HEK293 (cell line): ENCODE results near the gene NTMT1.
"Not testable (repeated sequence)": the region's sequence is repeated elsewhere in the genome, so short reads cannot be mapped to it uniquely, and the experiment has no call there.

Experiments
- CTCF ChIA-PET: fragments of 350-600 bp; formaldehyde crosslinking; extraction: SDS; loops from one replicate; lab custom pipeline; 2021; ENCODE audit warnings: antibody characterized with exemption; lab: Yijun Ruan, JAX
- POLR2A ChIA-PET: fragments of 300-600 bp; formaldehyde crosslinking; extraction: SDS; loops from one replicate; lab custom pipeline; 2020; ENCODE audit warnings: antibody characterized with exemption, inconsistent platforms; lab: Yijun Ruan, JAX
- H3K27ac ChIP-seq: fragments of 200-500 bp; sonication (Bioruptor generic); 2 replicates; pipeline ENCODE4 v1.5.1; 2014; ENCODE audit warnings: low read depth, low read length, control low read depth, inconsistent platforms; ENCODE audit errors: extremely low read depth
- H3K36me3 ChIP-seq, 2 experiments: fragments of 200-500 bp in 1 of 2; sonication (Bioruptor generic) in 1 of 2; 1 replicate in 1 of 2; 2 replicates in 1 of 2; pipeline ENCODE4 v1.5.1; 2014 to 2017; ENCODE audit warnings: inconsistent platforms in 2 of 2, low read length in 2 of 2; ENCODE audit not compliant: control insufficient read depth in 2 of 2, insufficient read depth in 1 of 2
- H3K4me1 ChIP-seq: fragments of 200-500 bp; sonication (Bioruptor generic); 2 replicates; pipeline ENCODE4 v1.5.1; 2014; ENCODE audit warnings: mild to moderate bottlenecking, low read length, inconsistent platforms; ENCODE audit not compliant: control insufficient read depth, insufficient read depth
- H3K4me3 ChIP-seq: 2 replicates; pipeline ENCODE4 v1.5.1; 2011; ENCODE audit warnings: low read depth, mild to moderate bottlenecking, control low read depth, low read length, moderate library complexity
- H3K9me3 ChIP-seq: fragments of 200-500 bp; sonication (Bioruptor generic); 2 replicates; pipeline ENCODE4 v1.5.1; 2014; ENCODE audit warnings: low read depth, low read length, inconsistent platforms; ENCODE audit not compliant: control insufficient read depth, insufficient read depth
- GLIS2 ChIP-seq: fragments of 450-650 bp; formaldehyde crosslinking; IDR thresholded peaks from 2 replicates; pipeline ENCODE4 v1.5.1; 2016; ENCODE audit warnings: missing biosample characterization, missing genetic modification characterization
- SCRT1 ChIP-seq: fragments of 450-650 bp; formaldehyde crosslinking; IDR thresholded peaks from 2 replicates; pipeline ENCODE4 v1.5.1; 2016; ENCODE audit warnings: missing biosample characterization, missing genetic modification characterization, borderline replicate concordance
- SCRT2 ChIP-seq: fragments of 450-650 bp; formaldehyde crosslinking; IDR thresholded peaks from 2 replicates; pipeline ENCODE4 v1.5.1; 2016; ENCODE audit warnings: missing biosample characterization, missing genetic modification characterization
- ZFP69B ChIP-seq: fragments of 450-650 bp; formaldehyde crosslinking; IDR thresholded peaks from 2 replicates; pipeline ENCODE4 v1.5.1; 2016; ENCODE audit warnings: missing biosample characterization, missing genetic modification characterization
- ZNF184 ChIP-seq: fragments of 450-650 bp; IDR thresholded peaks from 2 replicates; pipeline ENCODE4 v1.5.1; 2018; ENCODE audit warnings: missing biosample characterization, mild to moderate bottlenecking, missing genetic modification characterization
- ZNF335 ChIP-seq: fragments of 450-650 bp; formaldehyde crosslinking; conservative IDR thresholded peaks from 2 replicates; pipeline ENCODE4 v1.5.1; 2016; ENCODE audit warnings: missing biosample characterization, missing genetic modification characterization
- ZNF426 ChIP-seq: fragments of 450-650 bp; formaldehyde crosslinking; IDR thresholded peaks from 2 replicates; pipeline ENCODE4 v1.5.1; 2017; ENCODE audit warnings: missing biosample characterization, missing genetic modification characterization, mild to moderate bottlenecking, inconsistent platforms, moderate library complexity
- ZNF544 ChIP-seq: fragments of 450-650 bp; formaldehyde crosslinking; IDR thresholded peaks from 2 replicates; pipeline ENCODE4 v1.5.0; 2017; ENCODE audit warnings: missing biosample characterization, missing genetic modification characterization
- ZNF600 ChIP-seq: fragments of 450-650 bp; formaldehyde crosslinking; IDR thresholded peaks from 2 replicates; pipeline ENCODE4 v1.5.1; 2016; ENCODE audit warnings: missing biosample characterization, missing genetic modification characterization
- ZNF692 ChIP-seq: fragments of 450-650 bp; formaldehyde crosslinking; IDR thresholded peaks from 2 replicates; pipeline ENCODE4 v1.5.1; 2016; ENCODE audit warnings: missing biosample characterization, missing genetic modification characterization
- ZNF76 ChIP-seq: fragments of 450-650 bp; formaldehyde crosslinking; IDR thresholded peaks from 2 replicates; pipeline ENCODE4; 2016; ENCODE audit warnings: low read depth, missing biosample characterization, missing genetic modification characterization, borderline replicate concordance

Gene NTMT1

DNA sequence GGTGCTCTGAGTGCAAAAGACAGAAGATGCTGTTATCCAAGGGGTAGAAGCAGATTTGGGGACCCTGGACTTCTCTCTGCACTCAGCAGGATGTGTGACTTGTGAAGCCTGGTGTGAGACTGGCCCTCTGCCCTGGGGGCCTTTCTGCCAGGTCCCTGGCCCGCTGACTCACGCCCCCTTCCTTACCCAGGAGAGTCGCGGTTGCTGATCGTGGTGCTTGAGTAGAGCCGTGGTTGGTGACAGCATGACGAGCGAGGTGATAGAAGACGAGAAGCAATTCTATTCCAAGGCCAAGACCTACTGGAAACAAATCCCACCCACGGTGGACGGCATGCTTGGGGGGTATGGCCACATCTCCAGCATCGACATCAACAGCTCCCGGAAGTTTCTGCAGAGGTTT, 6.5 kb downstream of the NTMT1 start:
- TF ChIP-seq ZNF426 (tag by site-specific recombination) = no peak
- peak; percentile 23; the same call in 1 of the 2 replicates for TF ChIP-seq GLIS2 (tag by site-specific recombination)
- TF ChIP-seq, all 188 proteins: peak for 1
- CTCF ChIA-PET = interaction anchor here (1.4 to 23.4 kb wide), 3 partner anchors 8 to 497 kb away, joined by 6 to 507 read pairs (median 8); no protein-coding TSS in a partner anchor
- POLR2A ChIA-PET = no interaction called here
- no peak overlapping the region for H3K4me3 ChIP-seq
- no peak overlapping the region for H3K27ac ChIP-seq
- no peaks in the 10 kb centered on the region for H3K9me3 ChIP-seq
- peaks cover 0 to 93% of the 10 kb centered on the region in 2 experiments; a peak in 2 of 3 replicates for H3K36me3 ChIP-seq
- peaks cover 3% of the 10 kb centered on the region; the same call in 1 of the 2 replicates for H3K4me1 ChIP-seq

GRCh38 chr9:129633207-129633606, 7.2 kb downstream of the NTMT1 start:
- CTCF ChIA-PET = interaction anchor here (0.6 to 23.4 kb wide), 6 partner anchors 8 to 498 kb away, joined by 3 to 507 read pairs (median 6); no protein-coding TSS in a partner anchor
- no peak overlapping the region for H3K4me3 ChIP-seq
- TF ChIP-seq ZNF544 (no peak), SCRT2 (tag by site-specific recombination) (peak; percentile 83), SCRT1 (peak; percentile 64; the same call in 1 of the 2 replicates)
- TF ChIP-seq, all 188 proteins: peak for 2
- Histone ChIP-seq H3K4me1 (no peaks in the 10 kb centered on the region; the same call in 1 of the 2 replicates), H3K9me3 (no peaks in the 10 kb centered on the region), H3K36me3 (peaks cover 4 to 93% of the 10 kb centered on the region in 2 experiments; a peak in 2 of 3 replicates), H3K27ac (no peak overlapping the region)
- POLR2A ChIA-PET = no interaction called here

DNA sequence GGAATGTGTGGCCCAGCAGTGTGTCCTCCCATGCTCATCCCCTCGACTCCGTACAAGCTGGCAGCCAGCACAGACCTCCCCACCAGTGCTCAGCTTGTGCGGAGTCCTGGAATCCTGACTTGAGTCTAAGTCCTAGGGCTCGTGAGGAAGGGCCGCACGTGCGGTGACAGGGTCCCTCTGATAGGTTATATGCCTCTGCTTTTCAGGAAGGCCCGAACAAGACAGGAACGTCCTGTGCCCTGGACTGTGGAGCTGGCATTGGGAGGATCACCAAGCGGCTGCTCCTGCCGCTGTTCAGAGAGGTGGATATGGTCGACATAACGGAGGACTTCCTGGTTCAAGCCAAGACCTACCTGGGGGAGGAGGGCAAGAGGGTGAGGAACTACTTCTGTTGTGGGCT, 7.9 kb downstream of the NTMT1 start:
- TF ChIP-seq ZNF184 (tag by site-specific recombination) = no peak
- TF ChIP-seq ZNF600 = peak; percentile 73; the same call in 1 of the 2 replicates
- Histone ChIP-seq H3K9me3 (no peaks in the 10 kb centered on the region), H3K36me3 (peaks cover 4 to 93% of the 10 kb centered on the region in 2 experiments; a peak in 2 of 3 replicates), H3K4me3 (no peak overlapping the region), H3K27ac (no peak overlapping the region), H3K4me1 (no peaks in the 10 kb centered on the region; the same call in 1 of the 2 replicates)
- ChIA-PET POLR2A (no interaction called here), CTCF (interaction anchor here (0.9 to 23.4 kb wide), 4 partner anchors 9 to 499 kb away, joined by 3 to 507 read pairs (median 4); no protein-coding TSS in a partner anchor)

DNA sequence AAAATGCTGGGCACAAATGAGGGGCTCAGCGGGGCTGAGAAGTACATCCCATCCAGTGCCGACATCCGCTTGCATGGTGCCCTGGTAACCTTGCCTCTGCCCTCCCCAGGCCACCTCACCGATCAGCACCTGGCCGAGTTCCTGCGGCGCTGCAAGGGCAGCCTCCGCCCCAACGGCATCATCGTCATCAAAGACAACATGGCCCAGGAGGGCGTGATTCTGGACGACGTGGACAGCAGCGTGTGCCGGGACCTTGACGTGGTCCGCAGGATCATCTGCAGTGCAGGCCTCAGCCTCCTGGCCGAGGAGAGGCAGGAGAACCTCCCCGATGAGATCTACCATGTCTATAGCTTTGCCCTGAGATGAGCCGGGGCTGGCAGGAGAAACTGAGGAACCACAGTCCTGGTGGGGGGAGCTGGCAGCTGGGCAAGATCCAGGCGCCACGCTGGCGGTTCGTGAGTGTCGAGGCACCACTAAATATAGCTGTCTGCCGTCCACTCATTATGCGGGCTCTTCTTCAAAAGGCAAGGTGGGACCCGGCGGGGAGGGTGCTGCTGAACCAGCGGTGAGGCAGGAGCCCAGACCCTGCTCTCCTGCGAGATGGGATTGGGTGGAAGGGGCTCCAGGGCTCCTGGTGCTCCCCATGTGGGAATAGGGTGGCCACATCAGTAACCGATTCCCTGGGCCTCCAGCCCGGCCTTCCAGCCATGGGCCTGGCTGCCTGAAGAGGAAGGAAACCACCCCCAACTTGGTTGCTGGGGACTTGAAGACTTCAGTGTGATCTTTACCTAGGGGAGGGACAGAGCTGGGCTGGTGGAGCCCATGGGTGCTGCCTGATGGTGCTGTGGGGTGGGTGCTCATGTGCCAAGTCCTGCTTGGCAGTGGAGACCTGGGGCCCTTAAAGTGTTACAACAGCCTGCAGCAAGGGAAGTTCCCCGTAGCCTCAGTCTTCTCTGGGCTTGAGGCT, 9.4 kb downstream of the NTMT1 start:
- ChIA-PET CTCF (interaction anchor here (0.8 to 1.0 kb wide), 2 partner anchors 10 to 11 kb away, joined by 3 to 4 read pairs; partner anchors contain the start of gene NTMT1), POLR2A (interaction anchor here (0.5 to 5.5 kb wide), 4 partner anchors 9 to 309 kb away, joined by 4 to 57 read pairs (median 5); partner anchors contain the start of gene NTMT1)
- Histone ChIP-seq H3K27ac (no peak overlapping the region), H3K4me3 (no peak overlapping the region), H3K4me1 (peaks cover 9% of the 10 kb centered on the region), H3K36me3 (peaks cover 4 to 92% of the 10 kb centered on the region in 2 experiments; a peak in 2 of 3 replicates), H3K9me3 (no peaks in the 10 kb centered on the region)
- no peak for TF ChIP-seq ZNF76 (tag by site-specific recombination)
- TF ChIP-seq ZFP69B = peak; percentile 69
- peak; percentile 76 for TF ChIP-seq ZNF692 (tag by site-specific recombination)

- peak; percentile 70 for TF ChIP-seq ZNF335 (tag by site-specific recombination)
- CTCF ChIA-PET, H3K27ac ChIP-seq, H3K9me3 ChIP-seq, H3K4me3 ChIP-seq: not testable (repeated sequence)
- peaks cover 11% of the 10 kb centered on the region for H3K4me1 ChIP-seq
- POLR2A ChIA-PET = interaction anchor here (0.5 to 5.5 kb wide), 3 partner anchors 10 to 1358 kb away, joined by 3 to 57 read pairs (median 4); partner anchors contain the start of gene NTMT1
- peaks cover 4 to 82% of the 10 kb centered on the region in 2 experiments; a peak in 2 of 3 replicates for H3K36me3 ChIP-seq
Measured at GRCh38 chr9:129636343-129636742, 10.4 kb downstream of the NTMT1 start.
